ENCODE data around the gene DENND1B. TPM values are rescaled to one million over a fixed set of nuclear protein-coding genes. Genes with fewer than 3 reads are reported as not detected.
"Not testable (repeated sequence)": the region's sequence is repeated elsewhere in the genome, so short reads cannot be mapped to it uniquely, and the experiment has no call there.

DENND1B gene
- total RNA-seq, 2 experiments from 2014 or later, result 10.8 to 12.7 TPM

DNA sequence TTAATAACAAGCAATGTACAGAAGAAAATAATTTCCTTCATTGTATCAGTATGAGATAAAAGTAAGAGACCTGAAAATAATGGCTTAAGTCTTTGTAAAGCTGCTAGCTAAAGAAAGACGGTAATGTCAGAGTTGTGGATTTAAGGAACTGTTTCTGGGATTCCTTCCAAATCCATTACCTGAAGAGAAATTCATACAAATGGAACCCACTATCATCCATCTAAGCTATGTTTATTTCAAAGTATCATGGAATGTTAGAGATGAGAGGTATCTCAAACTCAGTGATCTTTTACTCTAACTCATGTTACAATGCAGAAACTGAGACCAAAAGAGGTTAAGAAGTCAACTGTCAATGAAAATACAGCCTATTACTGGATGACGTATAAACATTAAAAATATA, 197.7 kb downstream of the DENND1B start:
- no peak overlapping the region for H3K4me3 Mint-ChIP-seq
- H3K9me3 Mint-ChIP-seq, result no peaks in the 10 kb centered on the region
- DNase-seq (no peak), ATAC-seq (no peak)
- H3K4me1 Mint-ChIP-seq (ENCODE audit: low read depth), result no peaks in the 10 kb centered on the region
- TF ChIP-seq, protein P1, sequence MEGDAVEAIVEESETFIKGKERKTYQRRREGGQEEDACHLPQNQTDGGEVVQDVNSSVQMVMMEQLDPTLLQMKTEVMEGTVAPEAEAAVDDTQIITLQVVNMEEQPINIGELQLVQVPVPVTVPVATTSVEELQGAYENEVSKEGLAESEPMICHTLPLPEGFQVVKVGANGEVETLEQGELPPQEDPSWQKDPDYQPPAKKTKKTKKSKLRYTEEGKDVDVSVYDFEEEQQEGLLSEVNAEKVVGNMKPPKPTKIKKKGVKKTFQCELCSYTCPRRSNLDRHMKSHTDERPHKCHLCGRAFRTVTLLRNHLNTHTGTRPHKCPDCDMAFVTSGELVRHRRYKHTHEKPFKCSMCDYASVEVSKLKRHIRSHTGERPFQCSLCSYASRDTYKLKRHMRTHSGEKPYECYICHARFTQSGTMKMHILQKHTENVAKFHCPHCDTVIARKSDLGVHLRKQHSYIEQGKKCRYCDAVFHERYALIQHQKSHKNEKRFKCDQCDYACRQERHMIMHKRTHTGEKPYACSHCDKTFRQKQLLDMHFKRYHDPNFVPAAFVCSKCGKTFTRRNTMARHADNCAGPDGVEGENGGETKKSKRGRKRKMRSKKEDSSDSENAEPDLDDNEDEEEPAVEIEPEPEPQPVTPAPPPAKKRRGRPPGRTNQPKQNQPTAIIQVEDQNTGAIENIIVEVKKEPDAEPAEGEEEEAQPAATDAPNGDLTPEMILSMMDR (IDR thresholded peaks at IDR 0.05), result no peak
- CTCF ChIA-PET, result interaction anchor here (0.6 kb wide), 1 partner anchor 37 kb away, joined by 3 read pairs; no protein-coding TSS in a partner anchor
- peaks cover 35% of the 10 kb centered on the region for H3K36me3 Mint-ChIP-seq (ENCODE audit: low read depth)
- no peaks in the 10 kb centered on the region for H3K27me3 Mint-ChIP-seq
- POLR2A ChIA-PET, result no interaction called here
- intact Hi-C loops (cut with micrococcal nuclease), result no loop called here
- H3K27ac Mint-ChIP-seq, result no peak overlapping the region

DNA sequence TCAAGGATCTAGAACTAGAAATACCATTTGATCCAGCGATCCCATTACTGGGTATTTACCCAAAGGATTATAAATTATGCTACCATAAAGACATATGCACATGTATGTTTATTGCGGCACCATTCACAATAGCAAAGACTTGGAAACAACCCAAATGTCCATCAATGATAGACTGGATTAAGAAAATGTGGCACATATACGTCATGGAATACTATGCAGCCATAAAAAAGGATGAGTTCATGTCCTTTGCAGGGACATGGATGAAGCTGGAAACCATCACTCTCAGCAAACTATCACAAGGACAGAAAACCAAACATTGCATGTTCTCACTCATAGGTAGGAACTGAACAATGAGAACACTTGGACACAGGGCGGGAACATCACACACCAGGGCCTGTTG, 199.7 kb downstream of the DENND1B start:
- CTCF ChIA-PET; intact Hi-C loops (cut with micrococcal nuclease); H3K4me3 Mint-ChIP-seq; ATAC-seq; POLR2A ChIA-PET; DNase-seq; H3K27ac Mint-ChIP-seq; H3K4me1 Mint-ChIP-seq (ENCODE audit: low read depth); H3K27me3 Mint-ChIP-seq; H3K9me3 Mint-ChIP-seq: not testable (repeated sequence)
- H3K36me3 Mint-ChIP-seq (ENCODE audit: low read depth), result peaks cover 48% of the 10 kb centered on the region

DNA sequence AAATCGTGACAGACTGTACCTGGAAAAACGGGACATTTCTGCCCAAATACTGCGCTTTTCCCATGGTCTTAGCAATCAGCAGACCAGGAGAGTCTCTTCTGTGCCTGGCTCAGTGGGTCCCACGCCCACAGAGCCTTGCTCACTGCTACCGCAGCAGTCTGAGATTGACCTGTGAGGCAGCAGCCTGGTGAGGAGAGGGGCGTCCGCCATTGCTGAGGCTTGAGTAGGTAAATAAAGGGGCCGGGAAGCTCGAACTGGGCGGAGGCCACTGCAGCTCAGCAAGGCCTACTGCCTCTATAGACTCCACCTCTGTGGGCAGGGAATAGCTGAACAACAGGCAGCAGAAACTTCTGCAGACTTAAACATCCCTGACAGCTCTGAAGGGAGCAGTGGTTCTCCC, 203.1 kb downstream of the DENND1B start:
- H3K9me3 Mint-ChIP-seq, result peaks cover 14% of the 10 kb centered on the region
- H3K4me3 Mint-ChIP-seq, result no peak overlapping the region
- ATAC-seq, result no peak
- peaks cover 62% of the 10 kb centered on the region for H3K36me3 Mint-ChIP-seq (ENCODE audit: low read depth)
- intact Hi-C loops (cut with micrococcal nuclease), result no loop called here
- no peaks in the 10 kb centered on the region for H3K27me3 Mint-ChIP-seq
- TF ChIP-seq, protein P1 (IDR thresholded peaks at IDR 0.05), result no peak
- no peaks in the 10 kb centered on the region for H3K4me1 Mint-ChIP-seq (ENCODE audit: low read depth)
- ChIA-PET CTCF (no interaction called here), POLR2A (interaction anchor here (1.1 kb wide), 1 partner anchor 15 kb away, joined by 3 read pairs; no protein-coding TSS in a partner anchor)
- H3K27ac Mint-ChIP-seq, result no peak overlapping the region
- DNase-seq, result no peak

DNA sequence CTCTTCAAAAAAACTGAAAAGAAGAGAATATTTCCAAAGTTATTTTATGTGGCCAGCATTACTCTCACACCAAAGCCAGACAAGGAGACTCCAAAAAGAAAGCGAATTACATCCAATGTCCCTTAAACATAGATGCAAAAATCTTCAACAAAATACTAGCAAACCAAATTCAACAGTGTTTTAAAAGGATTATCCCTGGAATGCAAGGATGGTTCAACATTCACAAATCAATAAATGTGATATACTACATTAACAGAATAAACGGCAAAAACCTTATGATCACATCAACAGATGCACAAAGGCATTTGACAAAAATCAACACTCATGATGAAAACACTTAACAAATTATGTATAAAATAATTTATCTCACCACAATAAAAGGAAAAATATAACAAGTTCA, 207.8 kb downstream of the DENND1B start:
- Mint-ChIP-seq H3K27me3 (no peaks in the 10 kb centered on the region), H3K27ac (no peak overlapping the region), H3K4me3 (no peak overlapping the region), H3K4me1 (ENCODE audit: low read depth) (no peaks in the 10 kb centered on the region), H3K36me3 (ENCODE audit: low read depth) (peaks cover 42% of the 10 kb centered on the region), H3K9me3 (peaks cover 20% of the 10 kb centered on the region)
- ChIA-PET CTCF (interaction anchor here (0.7 kb wide), 1 partner anchor 15 kb away, joined by 4 read pairs; no protein-coding TSS in a partner anchor), POLR2A (no interaction called here)
- TF ChIP-seq, protein P1 (IDR thresholded peaks at IDR 0.05), result no peak
- ATAC-seq (no peak), DNase-seq (no peak)
- intact Hi-C loops (cut with micrococcal nuclease), result no loop called here

DNA sequence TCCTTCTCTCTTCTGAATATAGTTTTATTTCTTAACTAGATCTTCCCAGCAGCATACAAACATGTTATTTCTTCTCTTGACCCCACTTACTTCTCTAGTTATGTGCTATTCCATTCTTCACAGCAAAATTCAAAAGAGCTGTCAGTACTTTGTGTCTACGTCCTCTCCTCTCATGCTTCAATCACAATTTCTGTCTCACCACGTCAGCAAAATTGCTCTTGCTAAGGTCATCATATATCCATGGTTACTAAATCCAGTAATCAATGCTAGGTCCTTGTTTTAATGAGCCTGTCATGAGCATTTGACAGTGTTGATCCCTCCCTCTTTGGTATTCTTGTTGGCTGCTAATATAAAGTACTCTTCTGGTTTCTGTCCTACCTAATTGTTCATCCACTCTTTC, 214.2 kb downstream of the DENND1B start:
- ATAC-seq (no peak), DNase-seq (no peak)
- TF ChIP-seq, protein P1 (IDR thresholded peaks at IDR 0.05), result no peak
- ChIA-PET POLR2A (no interaction called here), CTCF (no interaction called here)
- no peak overlapping the region for H3K27ac Mint-ChIP-seq
- H3K36me3 Mint-ChIP-seq (ENCODE audit: low read depth), result peaks cover 4% of the 10 kb centered on the region
- H3K4me3 Mint-ChIP-seq, result no peak overlapping the region
- H3K9me3 Mint-ChIP-seq, result no peaks in the 10 kb centered on the region
- no peaks in the 10 kb centered on the region for H3K4me1 Mint-ChIP-seq (ENCODE audit: low read depth)
- intact Hi-C loops (cut with micrococcal nuclease), result no loop called here
- no peaks in the 10 kb centered on the region for H3K27me3 Mint-ChIP-seq

DNA sequence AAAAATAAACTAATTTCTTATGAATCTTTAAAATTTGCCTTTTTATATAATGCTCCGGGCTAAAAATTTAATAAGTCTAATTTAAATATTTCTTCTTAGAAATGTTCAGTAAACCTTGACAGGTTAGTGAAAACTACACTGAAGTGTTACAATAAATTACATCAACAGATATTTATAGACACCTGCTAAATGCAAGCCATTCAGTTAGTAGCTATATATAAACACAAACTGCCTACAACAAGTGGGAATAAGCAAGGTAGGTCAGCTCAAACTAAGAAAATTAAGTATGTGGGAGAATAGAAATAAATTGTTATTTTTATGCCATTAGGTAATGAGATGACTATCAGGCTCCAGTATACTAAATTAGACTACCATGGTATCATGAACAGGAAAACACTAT, 215.6 kb downstream of the DENND1B start:
- Mint-ChIP-seq H3K27me3 (no peaks in the 10 kb centered on the region), H3K27ac (no peak overlapping the region), H3K36me3 (ENCODE audit: low read depth) (peaks cover 4% of the 10 kb centered on the region), H3K9me3 (no peaks in the 10 kb centered on the region), H3K4me3 (no peak overlapping the region), H3K4me1 (ENCODE audit: low read depth) (peaks cover 3% of the 10 kb centered on the region)
- no peak for ATAC-seq
- no peak for DNase-seq
- ChIA-PET CTCF (interaction anchor here (1.2 kb wide), 1 partner anchor 40 kb away, joined by 3 read pairs; no protein-coding TSS in a partner anchor), POLR2A (no interaction called here)
- intact Hi-C loops (cut with micrococcal nuclease), result no loop called here
- TF ChIP-seq, protein P1 (IDR thresholded peaks at IDR 0.05), result no peak
